GM18508 (cell line): ENCODE results near the gene LPP.

Source experiments
- ATAC-seq: cut with Tn5 transposase; IDR thresholded peaks from one replicate; pipeline ENCODE4 v1.9.1; 2021; ENCODE audit warnings: moderate number of reproducible peaks; ENCODE audit not compliant: insufficient read depth, unreplicated experiment

Gene LPP

GRCh38 chr3:188241883-188242282 is 87.9 kb downstream of the LPP start:
- ATAC-seq = no peak

- ATAC-seq = no peak
Measured at GRCh38 chr3:188242436-188243123, 88.6 kb downstream of the LPP start.

- no peak for ATAC-seq
Measured at GRCh38 chr3:188243124-188243795, 89.3 kb downstream of the LPP start.

GRCh38 chr3:188244395-188244861 is 90.5 kb downstream of the LPP start:
- no peak for ATAC-seq

GRCh38 chr3:188246905-188247304 is 92.9 kb downstream of the LPP start:
- no peak for ATAC-seq

- ATAC-seq = no peak
Measured at GRCh38 chr3:188248036-188248561, 94.1 kb downstream of the LPP start.

- no peak for ATAC-seq
Measured at GRCh38 chr3:188253123-188253793, 99.3 kb downstream of the LPP start.

GRCh38 chr3:188253800-188254452 is 100.0 kb downstream of the LPP start:
- ATAC-seq = no peak

GRCh38 chr3:188254520-188255070 is 100.6 kb downstream of the LPP start:
- no peak for ATAC-seq

- ATAC-seq = no peak
Measured at GRCh38 chr3:188255190-188255589, 101.2 kb downstream of the LPP start.

GRCh38 chr3:188256758-188257157 is 102.8 kb downstream of the LPP start:
- no peak for ATAC-seq

- no peak for ATAC-seq
Measured at GRCh38 chr3:188257384-188258026, 103.5 kb downstream of the LPP start.

GRCh38 chr3:188259191-188259590 is 105.2 kb downstream of the LPP start:
- ATAC-seq = no peak

GRCh38 chr3:188259596-188259995 is 105.6 kb downstream of the LPP start:
- ATAC-seq = no peak

GRCh38 chr3:188261011-188261410 is 107.1 kb downstream of the LPP start:
- no peak for ATAC-seq

GRCh38 chr3:188262488-188262887 is 108.5 kb downstream of the LPP start:
- ATAC-seq = no peak

GRCh38 chr3:188262913-188263683 is 109.1 kb downstream of the LPP start:
- no peak for ATAC-seq

- ATAC-seq = no peak
Measured at GRCh38 chr3:188264226-188265207, 110.6 kb downstream of the LPP start.
